Measurements from ENCODE around the gene HMMR. TPM values are rescaled to one million over a fixed set of nuclear protein-coding genes. Genes with fewer than 3 reads are reported as not detected.

The HMMR gene
- total and polyA plus RNA-seq, 9 of the 15 experiments (the other 6 are each of a cell fraction or from before 2014, with no cell fraction given), result 74.9 to 133 (median 90.8) TPM

DNA sequence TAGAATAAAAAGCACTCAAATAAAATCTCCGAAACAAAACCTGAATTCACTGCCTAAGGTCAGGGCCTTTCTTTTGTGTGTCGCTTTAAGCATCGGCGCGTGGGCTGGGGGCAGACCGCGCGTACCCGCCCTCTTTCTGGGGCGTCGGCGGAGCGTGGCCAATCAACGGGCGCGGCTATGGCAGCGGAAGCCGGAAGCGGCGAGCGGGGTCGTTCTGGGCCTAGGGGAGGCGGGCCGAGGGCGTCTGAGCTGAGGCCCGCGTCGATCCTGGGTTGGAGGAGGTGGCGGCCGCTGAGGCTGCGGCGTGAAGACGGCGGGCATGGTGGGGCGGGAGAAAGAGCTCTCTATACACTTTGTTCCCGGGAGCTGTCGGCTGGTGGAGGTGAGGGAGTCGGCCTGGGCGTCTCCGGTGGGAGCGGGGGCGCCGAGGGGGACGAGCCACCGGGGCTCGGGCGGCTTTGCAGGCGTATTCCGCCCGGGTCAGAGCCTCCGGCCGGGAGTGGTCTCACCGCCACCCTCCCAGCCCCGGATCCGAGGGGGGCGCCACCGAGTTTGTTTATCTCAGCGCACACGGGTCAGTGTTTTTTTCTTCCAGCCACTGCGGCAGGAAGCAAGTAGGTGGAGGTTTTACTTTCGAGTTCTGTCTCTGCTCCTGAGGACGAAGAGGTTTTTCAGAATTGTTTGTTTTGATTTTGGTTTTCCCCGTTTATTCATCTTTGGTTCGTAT lies 45.1 kb downstream of the HMMR start, which contains the start of gene MAT2B (continued):
- TF ChIP-seq, protein P1, sequence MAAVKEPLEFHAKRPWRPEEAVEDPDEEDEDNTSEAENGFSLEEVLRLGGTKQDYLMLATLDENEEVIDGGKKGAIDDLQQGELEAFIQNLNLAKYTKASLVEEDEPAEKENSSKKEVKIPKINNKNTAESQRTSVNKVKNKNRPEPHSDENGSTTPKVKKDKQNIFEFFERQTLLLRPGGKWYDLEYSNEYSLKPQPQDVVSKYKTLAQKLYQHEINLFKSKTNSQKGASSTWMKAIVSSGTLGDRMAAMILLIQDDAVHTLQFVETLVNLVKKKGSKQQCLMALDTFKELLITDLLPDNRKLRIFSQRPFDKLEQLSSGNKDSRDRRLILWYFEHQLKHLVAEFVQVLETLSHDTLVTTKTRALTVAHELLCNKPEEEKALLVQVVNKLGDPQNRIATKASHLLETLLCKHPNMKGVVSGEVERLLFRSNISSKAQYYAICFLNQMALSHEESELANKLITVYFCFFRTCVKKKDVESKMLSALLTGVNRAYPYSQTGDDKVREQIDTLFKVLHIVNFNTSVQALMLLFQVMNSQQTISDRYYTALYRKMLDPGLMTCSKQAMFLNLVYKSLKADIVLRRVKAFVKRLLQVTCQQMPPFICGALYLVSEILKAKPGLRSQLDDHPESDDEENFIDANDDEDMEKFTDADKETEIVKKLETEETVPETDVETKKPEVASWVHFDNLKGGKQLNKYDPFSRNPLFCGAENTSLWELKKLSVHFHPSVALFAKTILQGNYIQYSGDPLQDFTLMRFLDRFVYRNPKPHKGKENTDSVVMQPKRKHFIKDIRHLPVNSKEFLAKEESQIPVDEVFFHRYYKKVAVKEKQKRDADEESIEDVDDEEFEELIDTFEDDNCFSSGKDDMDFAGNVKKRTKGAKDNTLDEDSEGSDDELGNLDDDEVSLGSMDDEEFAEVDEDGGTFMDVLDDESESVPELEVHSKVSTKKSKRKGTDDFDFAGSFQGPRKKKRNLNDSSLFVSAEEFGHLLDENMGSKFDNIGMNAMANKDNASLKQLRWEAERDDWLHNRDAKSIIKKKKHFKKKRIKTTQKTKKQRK (IDR thresholded peaks at IDR 0.05; ENCODE audit: borderline replicate concordance, low read depth, low read length), result no peak
- TF ChIP-seq JUND (IDR thresholded peaks at IDR 0.05; ENCODE audit: borderline replicate concordance, low read depth, low read length), result peak; percentile 49; the same call in 1 of the 2 replicates
- TF ChIP-seq JUND (tag; IDR thresholded peaks at IDR 0.05; ENCODE audit: borderline replicate concordance, low read depth, low read length), result no peak
- TF ChIP-seq, protein P2, sequence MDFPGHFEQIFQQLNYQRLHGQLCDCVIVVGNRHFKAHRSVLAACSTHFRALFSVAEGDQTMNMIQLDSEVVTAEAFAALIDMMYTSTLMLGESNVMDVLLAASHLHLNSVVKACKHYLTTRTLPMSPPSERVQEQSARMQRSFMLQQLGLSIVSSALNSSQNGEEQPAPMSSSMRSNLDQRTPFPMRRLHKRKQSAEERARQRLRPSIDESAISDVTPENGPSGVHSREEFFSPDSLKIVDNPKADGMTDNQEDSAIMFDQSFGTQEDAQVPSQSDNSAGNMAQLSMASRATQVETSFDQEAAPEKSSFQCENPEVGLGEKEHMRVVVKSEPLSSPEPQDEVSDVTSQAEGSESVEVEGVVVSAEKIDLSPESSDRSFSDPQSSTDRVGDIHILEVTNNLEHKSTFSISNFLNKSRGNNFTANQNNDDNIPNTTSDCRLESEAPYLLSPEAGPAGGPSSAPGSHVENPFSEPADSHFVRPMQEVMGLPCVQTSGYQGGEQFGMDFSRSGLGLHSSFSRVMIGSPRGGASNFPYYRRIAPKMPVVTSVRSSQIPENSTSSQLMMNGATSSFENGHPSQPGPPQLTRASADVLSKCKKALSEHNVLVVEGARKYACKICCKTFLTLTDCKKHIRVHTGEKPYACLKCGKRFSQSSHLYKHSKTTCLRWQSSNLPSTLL (IDR thresholded peaks at IDR 0.05), result no peak
- TF ChIP-seq TAL1 (IDR thresholded peaks at IDR 0.05), result no peak
- TF ChIP-seq ZNF764 (CRISPR knock-in tag; IDR thresholded peaks at IDR 0.05; ENCODE audit: low read depth), result no peak
- peak; percentile 76; the same call in 1 of the 2 replicates for TF ChIP-seq TOE1 (IDR thresholded peaks at IDR 0.05; ENCODE audit: borderline replicate concordance)
- TF ChIP-seq TOE1 (CRISPR knock-in tag; IDR thresholded peaks at IDR 0.05; ENCODE audit: borderline replicate concordance, low read depth), result no peak
- TF ChIP-seq, protein P3, sequence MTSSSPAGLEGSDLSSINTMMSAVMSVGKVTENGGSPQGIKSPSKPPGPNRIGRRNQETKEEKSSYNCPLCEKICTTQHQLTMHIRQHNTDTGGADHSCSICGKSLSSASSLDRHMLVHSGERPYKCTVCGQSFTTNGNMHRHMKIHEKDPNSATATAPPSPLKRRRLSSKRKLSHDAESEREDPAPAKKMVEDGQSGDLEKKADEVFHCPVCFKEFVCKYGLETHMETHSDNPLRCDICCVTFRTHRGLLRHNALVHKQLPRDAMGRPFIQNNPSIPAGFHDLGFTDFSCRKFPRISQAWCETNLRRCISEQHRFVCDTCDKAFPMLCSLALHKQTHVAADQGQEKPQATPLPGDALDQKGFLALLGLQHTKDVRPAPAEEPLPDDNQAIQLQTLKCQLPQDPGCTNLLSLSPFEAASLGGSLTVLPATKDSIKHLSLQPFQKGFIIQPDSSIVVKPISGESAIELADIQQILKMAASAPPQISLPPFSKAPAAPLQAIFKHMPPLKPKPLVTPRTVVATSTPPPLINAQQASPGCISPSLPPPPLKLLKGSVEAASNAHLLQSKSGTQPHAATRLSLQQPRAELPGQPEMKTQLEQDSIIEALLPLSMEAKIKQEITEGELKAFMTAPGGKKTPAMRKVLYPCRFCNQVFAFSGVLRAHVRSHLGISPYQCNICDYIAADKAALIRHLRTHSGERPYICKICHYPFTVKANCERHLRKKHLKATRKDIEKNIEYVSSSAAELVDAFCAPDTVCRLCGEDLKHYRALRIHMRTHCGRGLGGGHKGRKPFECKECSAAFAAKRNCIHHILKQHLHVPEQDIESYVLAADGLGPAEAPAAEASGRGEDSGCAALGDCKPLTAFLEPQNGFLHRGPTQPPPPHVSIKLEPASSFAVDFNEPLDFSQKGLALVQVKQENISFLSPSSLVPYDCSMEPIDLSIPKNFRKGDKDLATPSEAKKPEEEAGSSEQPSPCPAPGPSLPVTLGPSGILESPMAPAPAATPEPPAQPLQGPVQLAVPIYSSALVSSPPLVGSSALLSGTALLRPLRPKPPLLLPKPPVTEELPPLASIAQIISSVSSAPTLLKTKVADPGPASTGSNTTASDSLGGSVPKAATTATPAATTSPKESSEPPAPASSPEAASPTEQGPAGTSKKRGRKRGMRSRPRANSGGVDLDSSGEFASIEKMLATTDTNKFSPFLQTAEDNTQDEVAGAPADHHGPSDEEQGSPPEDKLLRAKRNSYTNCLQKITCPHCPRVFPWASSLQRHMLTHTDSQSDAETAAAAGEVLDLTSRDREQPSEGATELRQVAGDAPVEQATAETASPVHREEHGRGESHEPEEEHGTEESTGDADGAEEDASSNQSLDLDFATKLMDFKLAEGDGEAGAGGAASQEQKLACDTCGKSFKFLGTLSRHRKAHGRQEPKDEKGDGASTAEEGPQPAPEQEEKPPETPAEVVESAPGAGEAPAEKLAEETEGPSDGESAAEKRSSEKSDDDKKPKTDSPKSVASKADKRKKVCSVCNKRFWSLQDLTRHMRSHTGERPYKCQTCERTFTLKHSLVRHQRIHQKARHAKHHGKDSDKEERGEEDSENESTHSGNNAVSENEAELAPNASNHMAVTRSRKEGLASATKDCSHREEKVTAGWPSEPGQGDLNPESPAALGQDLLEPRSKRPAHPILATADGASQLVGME (CRISPR knock-in tag; IDR thresholded peaks at IDR 0.05), result no peak
- TF ChIP-seq, protein P4, sequence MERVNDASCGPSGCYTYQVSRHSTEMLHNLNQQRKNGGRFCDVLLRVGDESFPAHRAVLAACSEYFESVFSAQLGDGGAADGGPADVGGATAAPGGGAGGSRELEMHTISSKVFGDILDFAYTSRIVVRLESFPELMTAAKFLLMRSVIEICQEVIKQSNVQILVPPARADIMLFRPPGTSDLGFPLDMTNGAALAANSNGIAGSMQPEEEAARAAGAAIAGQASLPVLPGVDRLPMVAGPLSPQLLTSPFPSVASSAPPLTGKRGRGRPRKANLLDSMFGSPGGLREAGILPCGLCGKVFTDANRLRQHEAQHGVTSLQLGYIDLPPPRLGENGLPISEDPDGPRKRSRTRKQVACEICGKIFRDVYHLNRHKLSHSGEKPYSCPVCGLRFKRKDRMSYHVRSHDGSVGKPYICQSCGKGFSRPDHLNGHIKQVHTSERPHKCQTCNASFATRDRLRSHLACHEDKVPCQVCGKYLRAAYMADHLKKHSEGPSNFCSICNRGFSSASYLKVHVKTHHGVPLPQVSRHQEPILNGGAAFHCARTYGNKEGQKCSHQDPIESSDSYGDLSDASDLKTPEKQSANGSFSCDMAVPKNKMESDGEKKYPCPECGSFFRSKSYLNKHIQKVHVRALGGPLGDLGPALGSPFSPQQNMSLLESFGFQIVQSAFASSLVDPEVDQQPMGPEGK (CRISPR knock-in tag; IDR thresholded peaks at IDR 0.05; ENCODE audit: borderline replicate concordance), result no peak

Data from K562 (cell line).